IPS DF 6.9 (cell line): ENCODE data around the gene POU2AF2.

Source experiments
- DNase-seq: peaks from one replicate; pipeline ENCODE4 v3.0.0-alpha.2; 2013; ENCODE audit warnings: low read depth, low spot score
- H3K27ac ChIP-seq: one replicate; pipeline ENCODE4 v1.5.1; 2013; ENCODE audit warnings: low read length, control low read depth
- H3K27me3 ChIP-seq: 2 replicates; pipeline ENCODE4 v1.6.1; 2013; ENCODE audit warnings: mild to moderate bottlenecking, low read length; ENCODE audit not compliant: control insufficient read depth, insufficient read depth
- H3K36me3 ChIP-seq: 2 replicates; pipeline ENCODE4 v1.6.1; 2013; ENCODE audit warnings: low read length; ENCODE audit not compliant: control insufficient read depth, insufficient read depth
- H3K4me1 ChIP-seq: 2 replicates; pipeline ENCODE4 v1.6.1; 2013; ENCODE audit warnings: low read length; ENCODE audit not compliant: control insufficient read depth, insufficient read depth
- H3K4me3 ChIP-seq: 2 replicates; pipeline ENCODE4 v1.5.1; 2013; ENCODE audit warnings: mild to moderate bottlenecking, low read length
- H3K9me3 ChIP-seq: 2 replicates; pipeline ENCODE4 v1.6.1; 2013; ENCODE audit warnings: low read length, inconsistent platforms; ENCODE audit not compliant: control insufficient read depth, insufficient read depth
- WGBS: extraction: QIAGEN DNeasy Blood & Tissue Kit; methylation state at CpG from one replicate; pipeline ENCODE4 v1.1.7; 2013; ENCODE audit warnings: mixed read lengths, missing lambda C conversion rate; ENCODE audit not compliant: insufficient read length, insufficient coverage; 5-methylcytosine and 5-hydroxymethylcytosine counted together

POU2AF2 gene

GRCh38 chr11:111330234-111330893 lies 84.8 kb downstream of the POU2AF2 start:
- no CpG with 5 or more reads among the region's 2 CpGs for WGBS
- H3K4me3 ChIP-seq: no peak overlapping the region
- H3K36me3 ChIP-seq: no peaks in the 10 kb centered on the region
- H3K9me3 ChIP-seq: no peaks in the 10 kb centered on the region
- H3K27me3 ChIP-seq: no peaks in the 10 kb centered on the region
- H3K27ac ChIP-seq: no peak overlapping the region
- peaks cover 5% of the 10 kb centered on the region for H3K4me1 ChIP-seq
- no peak for DNase-seq

DNA sequence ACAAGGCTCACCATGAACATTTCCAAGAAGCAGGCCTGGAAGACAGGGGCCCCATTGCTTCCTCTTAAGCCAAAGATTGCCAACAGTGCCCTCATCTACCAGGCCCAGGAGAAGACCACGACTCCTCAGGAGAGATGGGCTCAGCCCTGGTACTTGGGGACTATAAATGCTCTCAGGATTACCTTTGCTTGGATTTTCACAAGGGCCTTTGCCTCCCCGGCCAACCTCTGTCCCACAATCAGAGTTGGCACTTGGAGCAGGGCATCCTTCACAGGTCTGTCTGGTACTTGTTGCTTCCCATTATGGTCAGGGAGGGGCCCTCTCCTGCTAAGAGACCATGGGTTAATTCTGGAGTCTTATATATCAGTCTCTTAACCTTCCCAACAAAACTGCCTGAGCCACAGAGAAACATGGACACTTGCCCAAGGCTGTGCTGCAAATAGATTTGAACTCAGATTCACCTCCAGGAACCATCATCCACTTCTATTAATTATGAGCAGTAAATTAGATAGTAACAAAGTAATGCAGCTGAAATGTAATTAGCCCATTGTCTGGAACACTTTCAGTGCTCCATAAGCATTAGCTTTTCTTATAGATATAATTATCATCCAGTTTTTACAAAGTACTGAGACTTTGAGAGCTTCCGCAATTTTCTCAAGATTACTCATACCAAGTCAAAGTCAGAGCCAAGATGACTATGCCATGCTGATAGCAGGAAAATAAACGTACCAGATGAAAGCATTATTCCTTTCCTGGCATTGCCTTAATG lies 86.4 kb downstream of the POU2AF2 start:
- no peak overlapping the region for H3K4me3 ChIP-seq
- no peaks in the 10 kb centered on the region for H3K36me3 ChIP-seq
- H3K27ac ChIP-seq: no peak overlapping the region
- H3K27me3 ChIP-seq: no peaks in the 10 kb centered on the region
- WGBS: no CpG with 5 or more reads among the region's 4 CpGs
- no peak for DNase-seq
- H3K4me1 ChIP-seq: peaks cover 10% of the 10 kb centered on the region
- H3K9me3 ChIP-seq: no peaks in the 10 kb centered on the region

DNA sequence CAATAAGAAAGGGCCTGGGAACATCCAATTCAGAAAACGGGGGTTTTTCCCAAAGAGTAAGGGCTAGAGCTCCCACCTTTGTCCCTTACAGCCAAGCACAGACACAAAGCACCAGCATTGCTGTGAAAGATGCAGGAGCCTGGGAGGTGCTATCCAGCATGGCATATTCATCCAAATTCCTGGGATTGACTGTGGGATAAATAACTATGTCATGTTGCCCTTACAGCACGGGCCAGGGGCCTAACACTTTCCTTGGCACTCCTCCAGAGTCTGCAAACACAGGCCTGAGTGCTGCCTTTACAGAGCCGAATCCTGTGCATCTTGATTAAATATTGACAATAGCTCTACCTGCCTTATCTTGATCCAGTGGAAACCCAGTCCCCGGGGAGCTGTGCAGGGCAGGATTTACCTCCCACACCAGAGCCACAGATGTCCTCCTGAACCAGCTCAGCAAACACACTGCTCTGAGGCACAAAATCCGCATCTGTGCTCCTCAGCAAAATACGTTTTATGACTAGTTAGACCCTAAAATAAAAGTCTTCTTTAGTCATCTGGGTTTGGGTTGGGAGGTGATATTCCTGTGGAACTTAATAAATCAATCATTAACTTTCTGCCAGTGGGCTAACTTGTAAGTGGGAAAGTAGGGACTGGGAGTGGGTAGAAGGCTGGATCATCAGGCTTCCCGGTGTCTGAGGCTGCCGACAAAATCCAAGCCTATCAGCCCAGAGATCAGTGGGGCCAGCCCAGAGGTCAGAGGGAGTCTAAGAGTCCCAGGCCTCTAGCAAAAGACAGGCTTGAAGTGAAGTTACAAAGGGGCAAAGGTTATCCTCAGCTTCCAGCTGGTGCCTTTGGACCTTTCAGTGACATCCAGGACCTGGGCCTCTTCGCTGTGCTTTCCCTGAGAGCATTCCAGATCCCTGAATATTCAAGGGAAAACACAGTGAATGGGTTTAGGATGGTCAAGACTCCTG lies 89.3 kb downstream of the POU2AF2 start:
- no peaks in the 10 kb centered on the region for H3K36me3 ChIP-seq
- H3K27me3 ChIP-seq: no peaks in the 10 kb centered on the region
- DNase-seq: no peak
- WGBS: no CpG with 5 or more reads among the region's 9 CpGs
- no peak overlapping the region for H3K4me3 ChIP-seq
- no peak overlapping the region for H3K27ac ChIP-seq
- peaks cover 5% of the 10 kb centered on the region; the same call in 1 of the 2 replicates for H3K4me1 ChIP-seq
- no peaks in the 10 kb centered on the region for H3K9me3 ChIP-seq

GRCh38 chr11:111335549-111335948 lies 90.0 kb downstream of the POU2AF2 start:
- Histone ChIP-seq H3K27ac (no peak overlapping the region), H3K9me3 (no peaks in the 10 kb centered on the region)

More at GRCh38 chr11:111335549-111335948, 90.0 kb downstream of the POU2AF2 start:
- Histone ChIP-seq H3K4me3 (no peak overlapping the region), H3K36me3 (no peaks in the 10 kb centered on the region), H3K27me3 (no peaks in the 10 kb centered on the region), H3K4me1 (peaks cover 5% of the 10 kb centered on the region; the same call in 1 of the 2 replicates)
- DNase-seq: no peak
- WGBS: no CpG with 5 or more reads among the region's 6 CpGs
